Activated CD4-positive, alpha-beta T cell treated with anti-CD3 and anti-CD28 coated beads, Interleukin-2, amount 50 U/mL, for 24 hours (primary cell): Measurements from ENCODE around the gene AGMO.
"Not testable (repeated sequence)": the region's sequence is repeated elsewhere in the genome, so short reads cannot be mapped to it uniquely, and the experiment has no call there.

Source experiments
- DNase-seq, 2 donors: peaks; one replicate each; pipeline ENCODE4 v3.0.0-alpha.2; 2020; ENCODE audit warnings: low read depth in 1 of 2, low spot score in 1 of 2

Gene AGMO

GRCh38 chr7:15560968-15561367 lies 847 bp downstream of the AGMO start:
- no peak for DNase-seq

- no peak for DNase-seq
Measured at GRCh38 chr7:15559416-15559928, 2.3 kb downstream of the AGMO start.

GRCh38 chr7:15558756-15559155 lies 3.1 kb downstream of the AGMO start:
- DNase-seq, result no peak

- no peak for DNase-seq
Measured at GRCh38 chr7:15557686-15558085, 4.1 kb downstream of the AGMO start.

GRCh38 chr7:15557186-15557585 lies 4.6 kb downstream of the AGMO start:
- no peak for DNase-seq

GRCh38 chr7:15556339-15557105 lies 5.3 kb downstream of the AGMO start:
- no peak for DNase-seq

- no peak for DNase-seq
Measured at GRCh38 chr7:15555381-15555859, 6.4 kb downstream of the AGMO start.

- DNase-seq, result no peak
Measured at GRCh38 chr7:15554744-15555143, 7.1 kb downstream of the AGMO start.

- DNase-seq, result no peak
Measured at GRCh38 chr7:15554081-15554480, 7.7 kb downstream of the AGMO start.

- not testable (repeated sequence) for DNase-seq
Measured at GRCh38 chr7:15547320-15547719, 14.5 kb downstream of the AGMO start.

- no peak for DNase-seq
Measured at GRCh38 chr7:15546272-15546792, 15.5 kb downstream of the AGMO start.

GRCh38 chr7:15544050-15544449 lies 17.8 kb downstream of the AGMO start:
- DNase-seq, result no peak

GRCh38 chr7:15543256-15543655 lies 18.6 kb downstream of the AGMO start:
- no peak for DNase-seq

GRCh38 chr7:15527648-15528047 lies 34.2 kb downstream of the AGMO start:
- DNase-seq, result no peak

- DNase-seq, result no peak
Measured at GRCh38 chr7:15525652-15526263, 36.1 kb downstream of the AGMO start.

- no peak for DNase-seq
Measured at GRCh38 chr7:15524077-15524476, 37.7 kb downstream of the AGMO start.

- DNase-seq, result not testable (repeated sequence)
Measured at GRCh38 chr7:15517865-15518264, 44.0 kb downstream of the AGMO start.

- DNase-seq, result no peak
Measured at GRCh38 chr7:15515252-15515651, 46.6 kb downstream of the AGMO start.

- no peak for DNase-seq
Measured at GRCh38 chr7:15508258-15508657, 53.6 kb downstream of the AGMO start.

GRCh38 chr7:15507708-15508107 lies 54.1 kb downstream of the AGMO start:
- no peak for DNase-seq

GRCh38 chr7:15507171-15507570 lies 54.6 kb downstream of the AGMO start:
- no peak for DNase-seq

- DNase-seq, result no peak
Measured at GRCh38 chr7:15505761-15506160, 56.1 kb downstream of the AGMO start.
